ENCODE results near the gene TESMIN.

The TESMIN gene

GRCh38 chr11:68761801-68762200 lies 10.5 kb upstream of the TESMIN start:
- no peak for DNase-seq (ENCODE audit: low read depth)

DNA sequence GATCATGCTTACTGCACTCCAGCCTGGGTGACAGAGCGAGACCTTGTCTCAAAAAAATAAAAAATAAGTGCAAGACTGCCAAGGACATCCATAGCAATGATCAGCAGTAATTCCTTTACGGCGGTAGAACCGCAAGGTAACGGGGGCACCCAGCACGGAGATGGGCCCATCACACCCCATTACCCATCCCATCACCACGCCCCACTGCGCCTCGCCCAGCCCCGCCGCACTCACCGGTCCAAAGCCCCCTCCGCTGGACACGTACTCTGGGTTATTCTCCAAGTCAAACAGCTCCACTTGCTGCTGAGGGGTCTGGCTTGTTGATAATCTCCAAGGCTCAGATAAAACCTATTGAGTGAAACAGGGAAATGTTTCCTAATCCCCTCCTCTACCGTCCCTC lies 8.7 kb upstream of the TESMIN start:
- DNase-seq (ENCODE audit: low read depth) = no peak

DNA sequence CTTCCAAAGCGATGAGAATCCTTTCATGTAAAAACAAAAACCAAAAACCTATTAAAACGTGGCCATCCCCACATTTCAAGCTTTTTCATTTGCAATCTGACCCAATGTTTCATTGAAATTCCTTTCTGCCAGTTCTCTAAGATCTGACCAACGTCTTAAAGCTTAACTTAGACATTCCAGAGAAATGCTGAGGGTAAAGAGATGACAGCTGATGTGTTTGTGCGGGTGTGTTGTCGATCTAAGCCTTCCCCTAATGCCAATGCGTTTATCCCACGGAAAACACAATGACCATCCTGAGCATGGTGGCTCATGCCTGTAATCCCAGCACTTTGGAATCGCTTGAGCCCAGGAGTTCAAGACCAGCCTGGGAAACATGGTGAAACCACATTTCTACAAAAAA lies 6.4 kb upstream of the TESMIN start:
- no peak for DNase-seq (ENCODE audit: low read depth)

DNA sequence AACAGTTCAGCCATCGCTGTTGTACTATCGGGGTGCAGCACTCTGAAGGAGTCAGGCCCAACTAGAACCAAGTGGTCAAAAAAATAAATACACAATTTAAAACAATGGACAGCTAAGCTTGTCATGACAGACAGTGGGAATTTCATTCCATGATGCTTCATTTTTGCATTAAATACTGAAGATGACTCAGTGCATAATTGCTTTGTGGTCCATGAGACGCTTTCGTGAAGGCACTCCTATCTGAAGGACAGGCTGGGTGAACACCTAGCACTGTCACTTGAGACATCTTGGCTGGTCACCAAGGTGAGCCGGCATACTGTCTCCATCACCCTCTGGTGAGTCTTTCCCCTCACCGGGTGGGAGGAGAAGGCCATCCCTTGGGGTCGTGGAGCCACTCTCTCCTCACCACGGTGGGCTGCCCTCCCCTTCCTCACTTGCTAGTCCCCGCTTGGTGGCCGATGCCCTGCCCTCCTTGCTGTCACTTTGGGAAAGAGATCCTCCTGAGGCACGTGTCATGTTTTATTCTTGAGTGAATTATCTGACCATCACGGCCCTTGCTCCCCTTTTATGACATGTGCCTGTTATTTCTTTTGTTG lies 4.9 kb upstream of the TESMIN start:
- no peak for DNase-seq (ENCODE audit: low read depth)

- no peak for DNase-seq (ENCODE audit: low read depth)
Observed at GRCh38 chr11:68753300-68753699, 2.0 kb upstream of the TESMIN start.

- DNase-seq (ENCODE audit: low read depth) = no peak
Observed at GRCh38 chr11:68751004-68751325, 355 bp downstream of the TESMIN start.

- no peak for DNase-seq (ENCODE audit: low read depth)
Observed at GRCh38 chr11:68750195-68751003, 921 bp downstream of the TESMIN start.

DNA sequence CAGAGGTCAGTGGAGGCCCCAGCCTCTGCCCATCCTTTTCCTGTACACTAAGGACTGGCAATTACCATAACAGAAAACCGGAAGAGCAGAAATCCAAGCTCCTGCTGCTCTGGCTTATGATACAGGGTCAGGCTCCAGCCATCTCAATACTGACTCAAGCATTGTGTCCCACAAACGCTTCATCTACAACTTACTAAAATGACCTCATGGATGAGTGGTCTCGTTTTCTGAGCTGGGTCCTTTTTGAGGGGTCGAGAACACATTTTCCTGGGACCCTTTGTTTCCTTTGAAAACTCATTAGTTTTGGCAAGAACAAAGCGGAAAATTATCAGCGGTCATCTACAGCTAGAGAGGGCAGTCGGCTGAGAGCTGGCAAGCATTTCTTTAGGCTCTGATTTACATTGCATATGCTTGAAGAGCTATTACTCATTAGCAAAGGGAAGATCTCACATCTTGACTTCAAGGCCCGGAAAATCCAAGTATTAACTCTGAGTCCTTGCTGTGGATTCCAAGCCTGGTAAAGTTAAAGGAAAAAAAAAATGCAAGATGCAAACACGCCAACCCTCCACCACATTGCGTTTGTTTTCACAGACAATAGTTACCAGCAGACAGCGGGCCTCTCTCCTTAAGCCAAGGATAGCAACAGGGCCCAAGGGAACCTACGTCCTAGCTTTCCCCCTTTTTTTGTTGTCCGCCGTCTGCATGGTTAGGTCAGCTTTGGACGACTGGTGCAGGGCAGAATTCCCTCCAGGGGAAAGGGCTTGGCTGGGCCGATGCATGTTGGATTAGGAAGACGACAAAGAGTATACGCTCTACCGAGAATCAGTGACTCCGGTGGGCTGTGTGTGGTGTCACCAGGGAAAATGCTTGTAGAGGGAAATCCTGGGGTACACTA lies 1.8 kb downstream of the TESMIN start:
- DNase-seq (ENCODE audit: low read depth) = no peak

- no peak for DNase-seq (ENCODE audit: low read depth)
Observed at GRCh38 chr11:68748061-68748460, 3.3 kb downstream of the TESMIN start.

DNA sequence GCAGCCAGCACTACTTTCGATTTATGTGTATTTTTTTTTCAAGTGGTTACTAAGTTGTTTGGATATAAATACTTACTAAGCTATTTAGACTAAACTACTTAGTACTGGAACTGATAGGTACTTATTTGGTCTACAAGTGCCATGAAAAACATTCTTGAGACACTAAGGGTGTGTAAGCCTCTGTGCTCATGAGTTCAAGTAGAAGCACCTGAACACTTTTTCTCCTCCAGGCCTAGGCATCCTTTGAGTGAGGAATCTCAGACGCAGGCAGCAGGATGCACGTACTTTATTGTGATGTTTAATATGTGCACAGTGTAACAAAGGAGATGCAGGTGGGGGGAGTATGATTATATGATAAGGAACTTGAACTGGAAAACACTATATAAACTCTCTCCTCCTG lies 7.8 kb downstream of the TESMIN start:
- DNase-seq (ENCODE audit: low read depth) = no peak

DNA sequence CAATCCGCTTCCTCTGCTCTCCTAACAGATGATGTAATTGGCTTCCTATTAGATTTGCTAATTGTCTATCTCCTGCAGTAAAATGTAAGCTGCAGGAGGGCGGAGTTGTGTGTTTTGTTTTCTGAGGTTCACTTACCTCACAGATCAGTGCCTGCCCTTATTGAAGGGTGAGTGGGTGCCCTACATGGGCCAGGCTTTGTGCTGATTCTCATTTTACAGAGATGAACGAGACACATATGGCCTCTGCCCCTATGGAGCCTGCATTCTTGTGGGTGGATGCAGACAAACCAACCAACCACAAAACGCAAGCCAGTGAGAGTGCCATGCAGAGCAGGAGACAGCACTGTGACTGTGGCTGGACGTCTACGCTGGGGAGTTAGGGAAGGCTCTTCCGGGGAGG lies 9.9 kb downstream of the TESMIN start:
- DNase-seq (ENCODE audit: low read depth) = no peak

GRCh38 chr11:68735646-68736045 lies 15.7 kb downstream of the TESMIN start:
- DNase-seq (ENCODE audit: low read depth) = no peak

DNA sequence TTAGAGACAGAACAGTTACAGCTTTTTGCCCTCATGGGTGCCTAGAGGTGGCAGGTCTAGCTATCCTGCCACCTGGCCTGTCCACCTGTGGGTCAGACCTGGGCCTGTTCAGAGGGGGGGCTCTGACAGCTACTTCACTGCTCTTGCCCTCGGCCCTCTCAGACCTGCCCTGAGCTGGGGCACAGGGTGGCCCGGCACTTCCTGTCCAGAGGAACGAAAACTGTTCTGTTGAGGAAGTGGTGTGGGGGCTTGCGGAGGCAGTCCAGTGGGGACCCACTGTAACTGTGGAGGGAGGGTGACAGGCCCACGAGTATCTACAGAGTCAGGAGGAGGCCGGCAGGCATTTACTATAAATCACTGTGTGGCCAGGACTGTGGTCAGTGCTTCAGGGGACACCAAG lies 16.2 kb downstream of the TESMIN start:
- no peak for DNase-seq (ENCODE audit: low read depth)

DNA sequence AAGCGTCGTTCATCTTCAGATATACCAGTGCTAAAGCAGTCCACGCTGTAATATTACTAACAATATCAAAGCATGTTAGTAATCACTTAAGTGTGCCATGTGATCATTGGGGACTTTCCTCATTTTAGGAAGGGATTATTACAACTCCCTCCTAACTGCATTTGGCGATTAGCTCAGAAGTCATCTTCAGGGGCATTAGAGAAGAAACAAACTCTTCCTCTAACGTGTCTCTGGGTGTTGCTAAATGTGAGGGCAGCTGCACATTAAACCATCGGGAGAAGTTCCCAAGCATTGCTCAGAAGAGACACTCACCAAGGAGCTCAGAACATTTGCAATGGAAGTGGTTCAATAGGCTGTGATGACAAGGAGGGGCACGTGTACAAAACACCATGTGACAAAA lies 17.2 kb downstream of the TESMIN start:
- no peak for DNase-seq (ENCODE audit: low read depth)

DNA sequence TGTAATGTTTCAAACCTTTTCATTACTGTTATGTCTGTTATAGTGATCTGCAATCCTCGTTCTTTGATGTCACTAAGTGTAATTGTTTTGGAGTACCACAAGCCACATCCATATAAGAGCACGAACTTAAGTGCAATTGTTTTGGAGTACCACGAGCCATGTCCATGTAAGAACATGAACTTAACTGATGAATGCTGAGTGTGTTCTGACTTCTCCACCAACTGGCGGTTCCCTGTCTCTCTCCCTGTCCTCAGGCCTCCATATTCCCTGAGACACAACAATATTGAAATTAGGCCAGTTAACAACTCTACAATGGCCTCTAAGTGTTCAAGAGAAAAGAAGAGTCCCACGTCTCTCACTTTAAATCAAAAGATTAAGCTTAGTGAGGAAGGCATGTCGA lies 23.5 kb downstream of the TESMIN start:
- DNase-seq (ENCODE audit: low read depth) = no peak

- no peak for DNase-seq (ENCODE audit: low read depth)
Observed at GRCh38 chr11:68724293-68724692, 27.0 kb downstream of the TESMIN start.

DNA sequence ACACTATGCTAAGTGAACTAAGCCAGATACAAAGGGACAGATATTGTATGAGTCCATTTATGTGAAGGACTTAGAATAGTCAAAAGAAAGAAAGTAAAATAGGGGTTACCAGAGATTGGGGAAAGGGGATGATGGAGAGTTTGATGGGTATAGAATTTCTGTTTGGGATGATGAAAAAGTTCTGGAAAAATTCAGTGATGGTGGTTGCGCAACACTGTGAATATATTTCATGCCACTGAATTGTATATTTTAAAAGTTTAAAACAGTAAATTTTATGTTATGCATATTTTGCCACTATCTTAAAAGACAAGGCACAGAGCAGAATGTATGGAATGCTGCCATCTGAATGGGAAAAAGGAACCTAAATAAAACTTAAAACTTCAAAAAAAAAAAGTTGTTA lies 29.2 kb downstream of the TESMIN start:
- no peak for DNase-seq (ENCODE audit: low read depth)

- DNase-seq (ENCODE audit: low read depth) = no peak
Observed at GRCh38 chr11:68721075-68721474, 30.2 kb downstream of the TESMIN start.

DNA sequence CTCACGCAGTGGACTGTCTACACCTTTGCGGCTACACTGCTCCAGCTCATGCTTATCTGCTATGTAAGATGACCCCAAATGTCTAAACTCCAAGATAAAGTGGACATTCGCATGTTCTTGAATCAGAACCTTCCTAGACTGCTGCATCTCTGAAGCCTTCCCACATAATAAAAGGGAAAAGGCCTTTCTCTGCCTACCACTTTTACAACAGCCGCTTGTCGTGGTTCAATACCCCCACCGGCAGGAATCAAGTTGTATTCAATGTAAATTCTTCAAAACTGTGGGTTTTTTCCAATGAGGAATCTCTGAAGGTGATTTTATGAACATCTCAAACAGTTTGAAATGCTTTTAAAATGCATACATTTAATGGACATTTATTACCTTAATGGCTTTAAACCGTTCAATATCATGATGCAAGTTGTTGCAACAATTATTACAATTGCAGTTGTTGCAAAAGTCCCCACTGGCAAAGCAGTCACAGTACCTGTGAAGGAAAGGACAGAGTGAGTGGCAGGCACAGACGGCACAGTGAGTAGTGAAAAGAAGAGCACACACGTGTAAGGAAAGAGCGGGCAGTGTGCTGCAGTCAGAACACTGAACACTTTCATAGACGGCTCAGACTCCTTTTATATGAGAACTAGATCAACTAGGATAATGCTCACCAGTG lies 35.7 kb downstream of the TESMIN start:
- DNase-seq (ENCODE audit: low read depth) = no peak

GRCh38 chr11:68714060-68714856 lies 37.1 kb downstream of the TESMIN start:
- no peak for DNase-seq (ENCODE audit: low read depth)

- DNase-seq (ENCODE audit: low read depth) = no peak
Observed at GRCh38 chr11:68711114-68711513, 40.2 kb downstream of the TESMIN start.

- no peak for DNase-seq (ENCODE audit: low read depth)
Observed at GRCh38 chr11:68710409-68710808, 40.9 kb downstream of the TESMIN start.

All from GM04503 (cell line).